Cardiac fibroblast (primary cell): ENCODE results near the gene EHMT1.

Experiments
- DNase-seq, 2 donors: peaks; one replicate each; pipeline versions ENCODE4 v3.0.0 to v3.0.0-alpha.2; 2010; ENCODE audit warnings: low read depth in 2 of 2
- H3K4me3 ChIP-seq, 2 donors: replicated peaks in 1 of 2; 1 replicate in 1 of 2; 2 replicates in 1 of 2; pipeline ENCODE4 v1.5.1; 2011; ENCODE audit warnings: low read depth in 2 of 2, low read length in 2 of 2, mild to moderate bottlenecking in 2 of 2, moderate library complexity in 1 of 2
- CTCF ChIP-seq: IDR thresholded peaks from one replicate; pipeline ENCODE4 v1.5.1; 2011; ENCODE audit warnings: low read depth, mild to moderate bottlenecking, low read length, inconsistent platforms

The EHMT1 gene

GRCh38 chr9:137832830-137833590, 214.2 kb downstream of the EHMT1 start:
- no peak for DNase-seq
- H3K4me3 ChIP-seq: no peak overlapping the region
- no peak for TF ChIP-seq CTCF

- DNase-seq: no peak
- no peak for TF ChIP-seq CTCF
- H3K4me3 ChIP-seq: no peak overlapping the region
These were observed 215.2 kb downstream of the EHMT1 start for GRCh38 chr9:137833721-137834613.

GRCh38 chr9:137834846-137835546, 216.2 kb downstream of the EHMT1 start:
- TF ChIP-seq CTCF: no peak
- no peak for DNase-seq

GRCh38 chr9:137836151-137836830, 217.5 kb downstream of the EHMT1 start:
- no peak for TF ChIP-seq CTCF
- no peak for DNase-seq
- no peak overlapping the region for H3K4me3 ChIP-seq

More at GRCh38 chr9:137834846-137835546, 216.2 kb downstream of the EHMT1 start:
- no peak overlapping the region for H3K4me3 ChIP-seq

GRCh38 chr9:137836831-137837241, 218.0 kb downstream of the EHMT1 start:
- H3K4me3 ChIP-seq: no peak overlapping the region
- no peak for DNase-seq
- TF ChIP-seq CTCF: no peak
